Measurements from ENCODE around the gene SPIRE1.
"Not testable (repeated sequence)": the region's sequence is repeated elsewhere in the genome, so short reads cannot be mapped to it uniquely, and the experiment has no call there.

SPIRE1 gene

GRCh38 chr18:12543697-12544096 lies 114.2 kb downstream of the SPIRE1 start:
- no peak for TF ChIP-seq CTCF (conservative IDR thresholded peaks at IDR 0.05; ENCODE audit: low read depth, low read length)
- no peaks in the 10 kb centered on the region for H3K4me1 ChIP-seq (ENCODE audit: low read depth, poor library complexity, severe bottlenecking)
- no peaks in the 10 kb centered on the region for H4K20me1 ChIP-seq (ENCODE audit: insufficient read depth)
- H3K4me2 ChIP-seq: no peak overlapping the region
- no peaks in the 10 kb centered on the region for H3K79me2 ChIP-seq (ENCODE audit: insufficient read depth, low read depth)
- no peak overlapping the region for H3K27ac ChIP-seq
- no peaks in the 10 kb centered on the region for H3K27me3 ChIP-seq (ENCODE audit: insufficient read depth, low read depth)
- H3K36me3 ChIP-seq (ENCODE audit: insufficient read depth): no peaks in the 10 kb centered on the region
- H2AFZ ChIP-seq (ENCODE audit: low read depth): no peak overlapping the region
- H3K4me3 ChIP-seq (IDR thresholded peaks at IDR 0.05; ENCODE audit: insufficient read depth, low read depth, low read length): no peak overlapping the region
- no peak overlapping the region for H3K9ac ChIP-seq

GRCh38 chr18:12540751-12541150 lies 117.2 kb downstream of the SPIRE1 start:
- H3K4me2 ChIP-seq: no peak overlapping the region
- H3K79me2 ChIP-seq (ENCODE audit: insufficient read depth, low read depth): no peaks in the 10 kb centered on the region
- H4K20me1 ChIP-seq (ENCODE audit: insufficient read depth): no peaks in the 10 kb centered on the region
- H3K9ac ChIP-seq: no peak overlapping the region
- H2AFZ ChIP-seq (ENCODE audit: low read depth): no peak overlapping the region
- H3K4me3 ChIP-seq (IDR thresholded peaks at IDR 0.05; ENCODE audit: insufficient read depth, low read depth, low read length): no peak overlapping the region
- no peaks in the 10 kb centered on the region for H3K4me1 ChIP-seq (ENCODE audit: low read depth, poor library complexity, severe bottlenecking)
- H3K36me3 ChIP-seq (ENCODE audit: insufficient read depth): no peaks in the 10 kb centered on the region
- TF ChIP-seq CTCF (conservative IDR thresholded peaks at IDR 0.05; ENCODE audit: low read depth, low read length): no peak
- H3K27me3 ChIP-seq (ENCODE audit: insufficient read depth, low read depth): no peaks in the 10 kb centered on the region
- no peak overlapping the region for H3K27ac ChIP-seq

GRCh38 chr18:12539158-12539557 lies 118.7 kb downstream of the SPIRE1 start:
- H3K36me3 ChIP-seq (ENCODE audit: insufficient read depth); H3K4me1 ChIP-seq (ENCODE audit: low read depth, poor library complexity, severe bottlenecking); H3K9ac ChIP-seq; H3K4me2 ChIP-seq; H4K20me1 ChIP-seq (ENCODE audit: insufficient read depth); H2AFZ ChIP-seq (ENCODE audit: low read depth); H3K4me3 ChIP-seq (IDR thresholded peaks at IDR 0.05; ENCODE audit: insufficient read depth, low read depth, low read length); H3K27ac ChIP-seq; H3K27me3 ChIP-seq (ENCODE audit: insufficient read depth, low read depth); H3K79me2 ChIP-seq (ENCODE audit: insufficient read depth, low read depth): not testable (repeated sequence)

GRCh38 chr18:12534820-12535219 lies 123.1 kb downstream of the SPIRE1 start:
- Histone ChIP-seq H3K4me3 (IDR thresholded peaks at IDR 0.05; ENCODE audit: insufficient read depth, low read depth, low read length) (no peak overlapping the region), H4K20me1 (ENCODE audit: insufficient read depth) (no peaks in the 10 kb centered on the region), H3K4me2 (no peak overlapping the region), H3K27ac (no peak overlapping the region), H3K79me2 (ENCODE audit: insufficient read depth, low read depth) (no peaks in the 10 kb centered on the region), H3K9ac (no peak overlapping the region), H3K4me1 (ENCODE audit: low read depth, poor library complexity, severe bottlenecking) (no peaks in the 10 kb centered on the region), H3K27me3 (ENCODE audit: insufficient read depth, low read depth) (no peaks in the 10 kb centered on the region), H2AFZ (ENCODE audit: low read depth) (no peak overlapping the region), H3K36me3 (ENCODE audit: insufficient read depth) (no peaks in the 10 kb centered on the region)
- TF ChIP-seq CTCF (conservative IDR thresholded peaks at IDR 0.05; ENCODE audit: low read depth, low read length): no peak

DNA sequence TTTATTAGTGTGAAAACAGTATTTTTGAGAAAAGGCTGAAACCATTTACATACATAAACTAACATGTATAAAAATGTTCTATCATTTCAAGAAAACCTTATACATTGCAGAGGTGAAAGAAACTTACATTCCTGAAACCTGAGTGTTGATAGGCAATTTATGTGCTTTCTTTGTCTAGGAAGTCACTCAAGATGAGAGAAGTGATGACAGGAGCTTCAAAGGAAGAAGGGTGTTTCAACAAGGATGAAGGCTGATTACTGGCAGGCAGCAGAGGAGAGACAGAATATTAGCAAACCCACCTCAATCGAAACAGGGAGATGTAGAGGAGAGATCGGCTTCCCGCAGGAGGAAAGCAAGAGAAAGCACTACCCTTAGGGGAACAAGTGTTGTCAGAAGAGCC lies 125.2 kb downstream of the SPIRE1 start:
- no peak overlapping the region for H3K4me2 ChIP-seq
- H3K79me2 ChIP-seq (ENCODE audit: insufficient read depth, low read depth): no peaks in the 10 kb centered on the region
- no peaks in the 10 kb centered on the region for H3K4me1 ChIP-seq (ENCODE audit: low read depth, poor library complexity, severe bottlenecking)
- no peak overlapping the region for H2AFZ ChIP-seq (ENCODE audit: low read depth)
- H3K9ac ChIP-seq: no peak overlapping the region
- no peak overlapping the region for H3K27ac ChIP-seq
- no peak for TF ChIP-seq CTCF (conservative IDR thresholded peaks at IDR 0.05; ENCODE audit: low read depth, low read length)
- H3K27me3 ChIP-seq (ENCODE audit: insufficient read depth, low read depth): no peaks in the 10 kb centered on the region
- no peaks in the 10 kb centered on the region for H4K20me1 ChIP-seq (ENCODE audit: insufficient read depth)
- no peak overlapping the region for H3K4me3 ChIP-seq (IDR thresholded peaks at IDR 0.05; ENCODE audit: insufficient read depth, low read depth, low read length)
- H3K36me3 ChIP-seq (ENCODE audit: insufficient read depth): no peaks in the 10 kb centered on the region

Measured in KMS-11 (cell line).